GM19023 (cell line): ENCODE data around the gene DDX51.

ENCODE experiments used
- ATAC-seq: cut with Tn5 transposase; IDR thresholded peaks from one replicate; pipeline ENCODE4 v1.9.1; 2021; ENCODE audit warnings: mild to moderate bottlenecking, moderate library complexity; ENCODE audit not compliant: unreplicated experiment

DDX51 gene

GRCh38 chr12:132144115-132144809, at the start of gene DDX51, which contains the start of gene NOC4L:
DDX51 (minus strand) TSS chr12:132144319; CDS start chr12:132144296, 23 bp downstream.
NOC4L (plus strand) TSS chr12:132144457; CDS start chr12:132144489, 32 bp downstream.
- ATAC-seq, result peak; percentile 86

DNA sequence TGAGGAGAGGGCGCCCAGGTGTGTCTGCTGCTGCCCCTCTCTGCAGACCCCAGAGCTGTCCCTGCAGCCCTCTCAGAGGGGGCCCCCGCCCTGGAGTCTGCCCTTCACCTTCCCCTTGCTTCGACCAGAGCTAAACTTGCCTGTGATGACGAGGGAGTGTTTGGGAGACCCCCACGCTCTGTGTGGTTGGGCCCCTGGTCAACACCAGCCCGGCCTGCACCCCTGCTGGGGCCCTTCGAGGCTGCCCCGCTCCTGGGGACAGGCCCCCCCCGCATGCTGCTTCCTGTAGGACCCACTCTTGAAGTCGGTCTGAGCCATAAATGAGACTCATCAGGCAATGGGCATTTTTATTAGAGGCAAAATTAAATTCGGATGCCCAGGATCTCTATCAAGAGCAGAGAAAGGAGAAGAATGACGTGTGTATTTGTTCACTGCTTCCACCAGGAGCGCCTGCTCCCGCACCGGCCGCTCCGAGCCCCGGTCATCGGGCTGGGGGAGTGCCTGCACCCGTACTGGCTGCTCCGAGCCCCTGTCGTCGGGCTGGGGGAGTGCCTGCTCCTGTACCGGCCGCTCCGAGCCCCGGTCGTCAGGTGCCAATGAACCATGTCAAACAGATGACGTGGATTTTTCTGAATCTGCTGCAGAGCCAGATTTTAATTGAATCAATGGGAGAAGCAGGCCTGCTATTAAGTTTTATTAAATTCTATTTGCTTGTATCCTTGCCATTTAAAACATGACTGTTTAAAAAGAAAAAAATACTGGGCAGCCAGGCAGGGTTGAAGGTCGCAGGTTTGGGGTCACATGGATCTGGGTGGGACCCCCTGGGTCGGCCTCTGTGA, 47.8 kb upstream of the DDX51 start:
- no peak for ATAC-seq

- no peak for ATAC-seq
These were observed 46.8 kb upstream of the DDX51 start for GRCh38 chr12:132190834-132191500.

DNA sequence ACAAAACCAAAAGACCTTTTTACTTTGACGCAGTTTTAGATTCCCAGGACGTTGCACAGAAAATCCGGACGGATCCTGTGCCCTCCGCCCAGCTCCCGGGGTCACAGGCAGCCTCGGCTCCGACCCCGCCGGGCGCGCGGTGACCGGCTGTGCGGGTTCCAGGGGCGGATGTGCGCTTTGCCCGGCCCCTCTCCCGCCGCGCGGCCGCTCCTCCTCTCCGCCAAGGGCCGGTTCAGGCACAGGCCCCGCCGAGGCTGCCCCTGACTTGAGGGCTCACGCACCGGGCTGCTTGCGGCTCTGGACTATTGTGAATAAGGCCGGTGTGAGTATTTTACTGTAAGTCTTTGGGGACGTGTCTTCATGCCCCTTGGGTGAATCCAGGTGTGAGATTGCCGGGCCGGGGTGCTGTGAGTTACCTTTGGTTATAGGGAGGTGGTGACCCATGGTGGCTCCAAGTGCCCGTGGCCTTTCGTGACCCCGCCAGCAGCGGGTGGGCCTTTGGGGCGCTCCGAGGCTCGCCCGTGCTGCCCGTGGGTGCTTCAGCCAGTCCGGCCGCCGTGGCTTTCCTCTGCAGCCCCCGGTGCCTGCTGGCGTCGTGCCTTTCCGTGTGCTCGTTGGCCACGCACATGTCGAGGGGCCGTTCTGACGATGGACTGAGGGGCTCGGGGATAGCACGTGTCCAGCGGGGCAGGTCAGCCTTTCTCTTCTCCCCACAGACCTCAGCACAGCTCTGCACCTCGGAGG, 46.1 kb upstream of the DDX51 start:
- ATAC-seq, result peak; percentile 28

DNA sequence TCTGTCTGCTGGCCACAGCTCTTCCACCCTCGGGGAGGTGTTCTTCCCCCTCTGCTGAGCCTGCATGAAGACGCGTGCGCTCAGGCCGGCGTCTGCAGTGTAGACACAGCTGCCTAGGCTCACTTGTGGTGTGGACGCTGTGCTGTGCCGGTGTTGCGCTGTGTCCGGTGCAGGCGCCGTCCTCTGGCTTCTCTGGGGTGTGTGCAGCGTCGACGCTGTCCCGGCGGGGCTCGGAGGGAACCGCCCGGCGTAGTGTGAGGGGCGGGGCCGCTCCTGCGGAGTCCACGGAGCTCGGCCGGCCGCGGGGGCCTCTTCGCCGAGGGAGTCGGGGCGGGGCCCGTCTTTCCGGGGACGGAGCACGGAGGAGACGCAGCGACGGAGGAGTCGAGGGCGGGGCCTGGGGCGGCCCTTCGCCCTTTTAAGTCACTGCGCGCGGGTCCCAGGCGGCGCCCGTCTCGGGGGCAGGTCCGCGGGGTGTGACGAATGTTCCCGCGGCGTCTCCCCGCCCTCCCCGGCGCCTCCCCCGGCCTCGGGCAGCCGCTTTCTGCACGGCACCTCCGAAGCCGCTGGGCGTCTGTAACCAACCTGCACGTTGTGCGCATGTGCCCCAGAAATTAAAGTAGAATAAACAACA, 45.4 kb upstream of the DDX51 start:
- peak; percentile 88 for ATAC-seq

DNA sequence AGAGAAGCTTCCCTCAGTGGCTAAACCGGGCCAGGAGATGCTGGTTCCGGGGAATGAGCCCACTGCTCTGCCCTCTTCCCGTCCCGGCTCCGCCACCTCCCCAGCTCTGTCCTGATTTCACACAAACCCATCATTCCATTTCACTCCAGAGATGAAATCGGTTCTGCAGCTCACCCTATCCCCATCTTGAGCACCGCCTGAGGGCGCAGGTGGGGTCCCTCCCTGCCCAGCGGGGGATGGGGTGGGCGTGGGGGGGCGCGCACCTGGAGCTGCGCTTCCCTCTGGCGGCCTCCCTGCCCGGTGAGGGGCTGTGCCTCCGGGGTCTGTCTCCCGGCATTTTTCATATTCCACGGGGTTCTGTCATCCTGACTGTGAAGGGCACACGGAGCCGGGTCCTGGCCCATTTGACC, 44.8 kb upstream of the DDX51 start:
- no peak for ATAC-seq

DNA sequence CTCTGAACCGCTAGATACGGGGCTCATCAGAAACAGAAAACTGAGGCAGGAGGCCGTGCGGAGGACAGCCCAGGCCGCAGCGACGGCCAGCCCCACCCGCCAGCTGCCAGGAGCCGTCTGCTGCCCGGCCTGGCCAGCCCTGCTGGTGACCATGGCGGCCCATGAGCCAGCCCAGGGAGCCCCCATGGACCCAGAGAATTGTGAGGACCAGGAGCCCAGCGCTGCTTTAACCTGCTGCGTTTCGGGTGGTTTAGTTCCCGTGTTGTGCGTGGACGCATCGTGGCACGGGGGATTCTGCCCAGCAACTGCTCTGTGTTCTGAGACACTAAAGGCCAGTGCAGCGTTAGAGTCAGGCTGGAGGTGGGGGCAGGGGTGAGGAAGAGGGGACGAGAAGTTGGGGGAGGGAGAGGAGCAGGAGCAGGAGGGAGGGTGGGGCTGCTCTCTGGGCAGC, 44.4 kb upstream of the DDX51 start:
- no peak for ATAC-seq

- ATAC-seq, result no peak
These were observed 43.7 kb upstream of the DDX51 start for GRCh38 chr12:132187646-132188450.

DNA sequence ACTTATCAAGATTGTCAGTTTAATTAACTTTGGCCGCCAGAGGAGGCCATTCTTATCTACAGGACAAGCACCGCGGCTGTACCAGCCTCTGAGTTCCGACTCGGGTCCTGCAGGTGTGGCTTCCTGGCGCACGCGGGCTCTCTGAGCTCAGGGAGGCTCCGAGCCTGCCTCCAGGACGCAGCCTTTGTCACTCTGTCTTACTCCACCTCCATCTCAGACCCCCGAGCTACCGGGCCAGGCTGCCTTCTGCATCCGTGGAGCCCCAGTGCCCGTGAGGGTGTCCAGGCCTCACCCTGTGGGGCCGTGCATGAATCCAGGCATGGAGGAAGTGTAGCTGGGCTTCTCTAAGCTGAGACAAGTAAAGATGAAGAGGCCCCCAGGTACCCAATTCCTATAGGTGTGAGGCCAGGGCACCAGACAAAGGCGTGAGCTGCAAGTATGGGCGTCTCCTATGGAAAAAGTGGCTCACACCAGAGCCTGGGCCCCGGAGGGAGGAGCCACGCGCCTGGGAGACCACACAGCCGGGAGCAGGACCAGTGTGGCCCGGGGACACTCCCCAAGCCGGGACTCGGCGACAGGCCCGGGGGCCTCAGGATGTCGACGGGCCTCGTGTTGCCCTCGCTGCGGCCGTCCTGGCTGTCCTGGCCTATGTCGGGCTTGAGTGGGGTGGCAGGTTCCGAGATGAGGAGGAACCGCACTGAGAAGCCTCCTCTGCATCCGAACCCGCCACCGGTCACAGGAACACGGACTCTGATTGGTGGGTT, 42.9 kb upstream of the DDX51 start:
- no peak for ATAC-seq

GRCh38 chr12:132186208-132186856, 42.2 kb upstream of the DDX51 start:
- no peak for ATAC-seq

DNA sequence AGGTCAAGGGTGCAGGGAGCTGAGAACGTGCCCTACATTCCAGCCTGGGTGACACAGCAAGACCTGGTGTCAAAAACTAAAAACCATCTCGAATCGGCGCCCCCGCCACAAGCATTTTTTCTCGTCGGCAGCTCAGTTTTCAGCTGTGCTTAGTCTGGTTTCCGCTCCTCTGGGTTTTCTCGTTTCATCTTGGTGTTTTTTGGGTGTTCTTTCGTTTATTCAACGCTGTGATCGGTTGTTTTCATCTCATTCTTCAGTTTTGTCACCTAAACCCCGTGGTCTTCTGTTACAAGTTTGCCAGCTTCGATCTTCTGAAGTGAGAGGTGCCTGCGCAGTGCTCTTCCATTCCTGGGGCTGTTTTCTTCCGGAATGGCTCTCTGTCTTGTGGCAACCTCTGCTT, 41.6 kb upstream of the DDX51 start:
- no peak for ATAC-seq

GRCh38 chr12:132182711-132183365, 38.7 kb upstream of the DDX51 start:
- no peak for ATAC-seq

- no peak for ATAC-seq
These were observed 38.1 kb upstream of the DDX51 start for GRCh38 chr12:132182206-132182710.

DNA sequence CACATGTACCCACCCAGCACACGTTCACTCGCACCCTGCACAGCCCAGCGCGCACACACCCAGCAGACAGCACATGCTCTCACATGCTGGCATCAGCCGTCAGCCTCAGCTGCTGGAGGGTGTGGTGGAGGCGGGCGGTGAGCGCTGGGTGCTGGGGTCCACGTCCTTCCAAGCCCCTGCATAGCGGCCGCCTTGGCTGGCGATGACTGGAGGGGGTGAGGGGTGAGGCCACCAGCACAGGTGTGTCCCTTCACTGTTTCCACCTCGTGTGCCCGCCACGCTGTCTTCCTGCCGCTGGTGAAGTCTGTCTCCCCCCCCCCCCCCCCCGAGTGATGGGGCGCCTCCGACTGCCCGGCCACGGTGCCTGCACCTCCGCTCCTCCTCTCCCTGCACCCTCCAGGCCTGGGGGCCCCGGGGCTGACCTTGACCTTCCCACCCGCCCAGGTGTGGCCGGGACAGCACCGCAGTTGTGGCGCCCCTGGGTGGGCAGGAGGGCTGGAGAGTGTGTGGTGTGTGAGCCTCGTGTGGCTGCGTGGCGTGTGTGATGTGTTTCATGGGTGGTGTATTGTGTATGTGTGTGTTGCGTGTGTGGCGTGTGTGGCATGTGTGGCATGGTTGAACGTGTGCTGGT, 37.6 kb upstream of the DDX51 start:
- ATAC-seq, result no peak

DNA sequence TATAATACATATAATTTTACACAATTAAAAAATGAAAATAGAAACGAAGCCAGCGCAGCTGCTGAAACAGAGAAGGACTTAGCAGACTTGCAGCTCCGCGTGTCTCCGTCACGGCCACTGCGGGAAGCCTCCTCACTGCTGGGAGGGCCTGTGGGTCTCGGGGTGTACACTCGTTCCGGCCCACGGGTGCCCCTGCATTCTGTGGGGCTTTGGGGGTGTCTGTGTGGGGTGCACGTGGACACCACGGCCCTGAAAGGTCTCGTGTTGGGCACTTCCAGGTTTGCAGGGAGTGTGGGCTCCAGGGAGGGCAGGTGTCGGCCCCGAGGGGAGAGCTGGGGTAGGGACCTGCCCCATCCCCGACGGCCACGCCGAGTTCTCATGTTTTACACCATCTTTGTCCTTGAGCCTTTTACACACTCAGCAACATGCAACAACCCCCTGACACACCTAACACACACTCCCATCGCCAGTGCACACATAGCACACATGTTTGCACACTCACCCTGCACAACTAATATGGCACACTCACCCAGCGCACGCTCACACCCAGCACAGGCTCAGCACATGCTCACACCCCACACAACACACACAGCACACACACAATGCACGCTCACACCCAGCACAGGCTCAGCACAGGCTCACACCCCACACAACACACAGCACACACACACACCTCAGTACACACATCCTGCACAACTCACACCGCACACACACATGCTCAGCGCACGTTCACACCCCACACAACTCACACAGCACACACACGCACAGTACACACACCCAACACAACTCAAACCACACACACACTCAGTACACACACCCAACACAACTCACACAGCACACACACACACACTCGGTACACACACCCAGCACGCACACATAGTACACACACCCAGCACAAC, 36.8 kb upstream of the DDX51 start:
- ATAC-seq, result no peak
